ENCODE data around the gene PID1. TPM values are rescaled to one million over a fixed set of nuclear protein-coding genes. Genes with fewer than 3 reads are reported as not detected.

PID1 gene
- total RNA-seq, 2 donors from 2014 or later = 13.0 to 13.8 TPM

GRCh38 chr2:229170171-229170570, 100.9 kb downstream of the PID1 start:
- 65 to 71% methylated on average over 2 of the region's 2 CpGs for WGBS, 2 donors
- no peak for DNase-seq
- TF ChIP-seq CTCF (IDR thresholded peaks at IDR 0.05) (no peak), POLR2A (IDR thresholded peaks at IDR 0.05) (no peak)
- H3K4me1 ChIP-seq = peaks cover 10% of the 10 kb centered on the region
- no peaks in the 10 kb centered on the region for H3K36me3 ChIP-seq (replicated peaks in 1 of 2; ENCODE audit: insufficient read depth in 1 of 2, low read depth in 2 of 2)
- no peak overlapping the region for H3K27ac ChIP-seq
- intact Hi-C loops (cut with DNase I) = no loop called here
- H3K27me3 ChIP-seq = no peaks in the 10 kb centered on the region
- H3K4me3 ChIP-seq = no peak overlapping the region
- peaks cover 0 to 3% (median 0%) of the 10 kb centered on the region in 3 donors for H3K9me3 ChIP-seq
- ATAC-seq = no peak

- Histone ChIP-seq H3K9me3 (peaks cover 0 to 2% (median 0%) of the 10 kb centered on the region in 3 donors), H3K4me1 (peaks cover 10% of the 10 kb centered on the region), H3K27ac (no peak overlapping the region), H3K4me3 (no peak overlapping the region), H3K36me3 (replicated peaks in 1 of 2; ENCODE audit: insufficient read depth in 1 of 2, low read depth in 2 of 2) (no peaks in the 10 kb centered on the region), H3K27me3 (no peaks in the 10 kb centered on the region)
- DNase-seq (peak in 1 of 4 donors; percentile 15), ATAC-seq (peak; percentile 42)
- intact Hi-C loops (cut with DNase I) = no loop called here
- no peak for TF ChIP-seq CTCF (IDR thresholded peaks at IDR 0.05)
- no peak for TF ChIP-seq POLR2A (IDR thresholded peaks at IDR 0.05)
- 37 to 42% methylated on average over 6 of the region's 6 CpGs for WGBS, 2 donors
Measured at GRCh38 chr2:229169751-229170150, 101.3 kb downstream of the PID1 start.

- intact Hi-C loops (cut with DNase I) = no loop called here
- no peak for ATAC-seq
Measured at GRCh38 chr2:229164545-229165249, 106.4 kb downstream of the PID1 start.

GRCh38 chr2:229163893-229164292, 107.2 kb downstream of the PID1 start:
- Histone ChIP-seq H3K4me3 (no peak overlapping the region), H3K4me1 (peaks cover 19% of the 10 kb centered on the region), H3K27ac (no peak overlapping the region), H3K36me3 (replicated peaks in 1 of 2; ENCODE audit: insufficient read depth in 1 of 2, low read depth in 2 of 2) (no peaks in the 10 kb centered on the region), H3K27me3 (no peaks in the 10 kb centered on the region), H3K9me3 (no peaks in the 10 kb centered on the region)
- ATAC-seq (no peak), DNase-seq (no peak)
- intact Hi-C loops (cut with DNase I) = no loop called here
- TF ChIP-seq POLR2A (IDR thresholded peaks at IDR 0.05) = no peak
- no peak for TF ChIP-seq CTCF (IDR thresholded peaks at IDR 0.05)
- 46 to 50% methylated on average over 2 of the region's 2 CpGs for WGBS, 2 donors

More at GRCh38 chr2:229164545-229165249, 106.4 kb downstream of the PID1 start:
- no peaks in the 10 kb centered on the region for H3K36me3 ChIP-seq (replicated peaks in 1 of 2; ENCODE audit: insufficient read depth in 1 of 2, low read depth in 2 of 2)
- no peak overlapping the region for H3K27ac ChIP-seq
- H3K4me1 ChIP-seq = peaks cover 19% of the 10 kb centered on the region
- WGBS, 2 donors = 77 to 82% methylated on average over 2 of the region's 2 CpGs
- DNase-seq = no peak
- no peak overlapping the region for H3K4me3 ChIP-seq
- H3K9me3 ChIP-seq = no peaks in the 10 kb centered on the region
- no peaks in the 10 kb centered on the region for H3K27me3 ChIP-seq
- TF ChIP-seq CTCF (IDR thresholded peaks at IDR 0.05) = no peak
- no peak for TF ChIP-seq POLR2A (IDR thresholded peaks at IDR 0.05)

- Histone ChIP-seq H3K4me1 (peaks cover 19% of the 10 kb centered on the region), H3K27ac (no peak overlapping the region), H3K27me3 (no peaks in the 10 kb centered on the region), H3K4me3 (no peak overlapping the region), H3K9me3 (no peaks in the 10 kb centered on the region), H3K36me3 (replicated peaks in 1 of 2; ENCODE audit: insufficient read depth in 1 of 2, low read depth in 2 of 2) (no peaks in the 10 kb centered on the region)
- intact Hi-C loops (cut with DNase I) = no loop called here
- TF ChIP-seq CTCF (IDR thresholded peaks at IDR 0.05) = no peak
- ATAC-seq (no peak), DNase-seq (no peak)
- 95 to 97% methylated on average over 4 of the region's 4 CpGs for WGBS, 2 donors
Measured at GRCh38 chr2:229162015-229162414, 109.1 kb downstream of the PID1 start.

All from body of pancreas (tissue), 4 donors.